Rectal smooth muscle tissue (tissue), 1 donor: ENCODE measurements around the gene GTF3C1.

Experiments
- H3K27ac ChIP-seq: one replicate; pipeline ENCODE4 v1.7.0; 2013; ENCODE audit warnings: low read depth, low read length, inconsistent platforms
- H3K27me3 ChIP-seq: one replicate; pipeline ENCODE4 v1.7.0; 2013; ENCODE audit warnings: low read length; ENCODE audit not compliant: control insufficient read depth, insufficient read depth
- H3K36me3 ChIP-seq: one replicate; pipeline ENCODE4 v1.7.0; 2013; ENCODE audit warnings: low read length; ENCODE audit not compliant: control insufficient read depth, insufficient read depth
- H3K4me1 ChIP-seq: one replicate; pipeline ENCODE4 v1.7.0; 2013; ENCODE audit warnings: low read length; ENCODE audit not compliant: control insufficient read depth, insufficient read depth
- H3K4me3 ChIP-seq: one replicate; pipeline ENCODE4 v1.7.0; 2013; ENCODE audit warnings: low read length
- H3K9ac ChIP-seq: one replicate; pipeline ENCODE4 v1.7.0; 2013; ENCODE audit warnings: low read length

GTF3C1 gene

DNA sequence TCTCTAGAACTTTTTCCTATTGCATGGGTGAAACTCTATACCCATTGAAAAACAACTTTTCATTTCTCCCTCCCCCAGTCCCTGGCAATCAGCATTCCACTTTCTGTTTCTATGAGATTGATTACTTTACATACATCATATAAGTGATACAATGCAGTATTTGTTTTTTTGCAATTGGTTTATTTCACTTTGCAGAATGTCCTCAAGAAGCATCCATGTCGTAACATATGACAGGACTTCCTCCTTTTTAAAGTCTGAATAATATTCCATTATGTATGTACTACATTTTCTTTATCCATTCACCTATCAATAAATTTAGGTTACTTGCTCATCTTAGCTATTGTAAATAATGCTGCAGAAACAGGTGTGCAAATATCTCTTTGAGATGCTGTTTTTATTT is 139.0 kb downstream of the GTF3C1 start:
- Histone ChIP-seq H3K36me3 (no peaks in the 10 kb centered on the region), H3K27me3 (no peaks in the 10 kb centered on the region), H3K4me3 (no peak overlapping the region), H3K4me1 (no peaks in the 10 kb centered on the region), H3K9ac (no peak overlapping the region), H3K27ac (no peak overlapping the region)
